Tibial nerve (tissue), 4 donors: ENCODE data around the gene PLEKHJ1.
A peak's percentile ranks its signal among the peaks of the same experiment; 100 is the strongest.

Source experiments
- EP300 ChIP-seq, 2 donors: sonication (generic); formaldehyde crosslinking; IDR thresholded peaks; one replicate each; pipeline ENCODE4 v1.6.1; 2017; ENCODE audit warnings: antibody characterized with exemption in 2 of 2, mild to moderate bottlenecking in 1 of 2
- POLR2A ChIP-seq, 2 donors: fragments of 450-650 bp; IDR thresholded peaks; one replicate each; pipeline ENCODE4 v1.6.1; 2017; ENCODE audit warnings: antibody characterized with exemption in 2 of 2, mild to moderate bottlenecking in 2 of 2, moderate library complexity in 2 of 2
- TF ChIP-seq, protein P1 (sequence below), 5 experiments: fragments of 200-600 bp in 3 of 5; fragments of 450-650 bp in 2 of 5; sonication (generic) in 3 of 5; IDR thresholded peaks; one replicate each; pipeline ENCODE4 v1.5.1; 2016 to 2019; ENCODE audit warnings: antibody characterized with exemption in 5 of 5, mild to moderate bottlenecking in 3 of 5, moderate library complexity in 2 of 5

DNA sequence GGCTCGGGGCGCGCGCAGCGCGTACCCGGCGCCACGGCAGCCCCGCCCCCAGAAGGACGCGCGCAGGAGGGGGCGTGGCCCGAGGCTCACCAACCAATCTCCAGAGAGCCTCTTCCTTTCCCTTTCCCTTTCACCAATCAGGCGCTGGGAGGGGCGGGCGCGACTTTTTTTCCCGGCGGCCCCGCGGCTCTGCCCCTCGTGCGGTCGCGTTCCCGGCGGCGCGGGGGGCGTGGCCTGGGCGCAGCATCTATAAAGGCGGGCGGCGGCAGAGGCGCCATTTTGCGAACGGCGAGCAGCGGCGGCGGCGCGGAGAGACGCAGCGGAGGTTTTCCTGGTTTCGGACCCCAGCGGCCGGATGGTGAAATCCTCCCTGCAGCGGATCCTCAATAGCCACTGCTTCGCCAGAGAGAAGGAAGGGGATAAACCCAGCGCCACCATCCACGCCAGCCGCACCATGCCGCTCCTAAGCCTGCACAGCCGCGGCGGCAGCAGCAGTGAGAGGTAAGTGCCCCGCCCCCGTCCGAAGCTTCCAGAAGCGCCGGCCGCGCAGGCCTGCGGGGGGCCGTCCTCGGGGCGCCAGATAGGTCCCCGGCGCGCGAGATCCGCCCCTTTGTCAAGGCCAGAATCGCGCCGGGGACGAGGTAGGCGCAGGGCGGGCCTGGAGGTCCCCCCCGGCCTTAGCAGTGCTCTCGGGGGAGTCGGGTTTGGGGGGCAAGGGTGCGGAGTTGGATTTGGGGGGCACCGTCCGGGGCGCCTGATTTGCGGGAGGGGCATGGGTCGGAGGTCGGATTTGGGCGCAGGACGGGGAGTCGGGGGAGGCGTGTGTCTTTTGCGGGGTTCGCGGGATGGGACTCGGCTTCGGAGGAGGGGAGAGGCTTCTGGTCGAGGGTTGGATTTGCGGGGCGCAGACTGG lies 33.4 kb upstream of the PLEKHJ1 start:
- TF ChIP-seq EP300 (IDR thresholded peaks at IDR 0.05) (peak; percentile 34 to 100), POLR2A (IDR thresholded peaks at IDR 0.05) (peak; percentile 100)
- TF ChIP-seq, protein P1, sequence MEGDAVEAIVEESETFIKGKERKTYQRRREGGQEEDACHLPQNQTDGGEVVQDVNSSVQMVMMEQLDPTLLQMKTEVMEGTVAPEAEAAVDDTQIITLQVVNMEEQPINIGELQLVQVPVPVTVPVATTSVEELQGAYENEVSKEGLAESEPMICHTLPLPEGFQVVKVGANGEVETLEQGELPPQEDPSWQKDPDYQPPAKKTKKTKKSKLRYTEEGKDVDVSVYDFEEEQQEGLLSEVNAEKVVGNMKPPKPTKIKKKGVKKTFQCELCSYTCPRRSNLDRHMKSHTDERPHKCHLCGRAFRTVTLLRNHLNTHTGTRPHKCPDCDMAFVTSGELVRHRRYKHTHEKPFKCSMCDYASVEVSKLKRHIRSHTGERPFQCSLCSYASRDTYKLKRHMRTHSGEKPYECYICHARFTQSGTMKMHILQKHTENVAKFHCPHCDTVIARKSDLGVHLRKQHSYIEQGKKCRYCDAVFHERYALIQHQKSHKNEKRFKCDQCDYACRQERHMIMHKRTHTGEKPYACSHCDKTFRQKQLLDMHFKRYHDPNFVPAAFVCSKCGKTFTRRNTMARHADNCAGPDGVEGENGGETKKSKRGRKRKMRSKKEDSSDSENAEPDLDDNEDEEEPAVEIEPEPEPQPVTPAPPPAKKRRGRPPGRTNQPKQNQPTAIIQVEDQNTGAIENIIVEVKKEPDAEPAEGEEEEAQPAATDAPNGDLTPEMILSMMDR (IDR thresholded peaks at IDR 0.05) = peak in 3 of 5 experiments; percentile 6 to 88 (median 83)
